Osteoblast (primary cell): ENCODE measurements around the gene ZNF124. TPM values are rescaled to one million over a fixed set of nuclear protein-coding genes. Genes with fewer than 3 reads are reported as not detected.
A peak's percentile ranks its signal among the peaks of the same experiment; 100 is the strongest.
"Not testable (repeated sequence)": the region's sequence is repeated elsewhere in the genome, so short reads cannot be mapped to it uniquely, and the experiment has no call there.

Experiments
- DNase-seq: peaks from one replicate; pipeline ENCODE4 v3.0.0; 2011; ENCODE audit warnings: low spot score, mixed read lengths; ENCODE audit not compliant: insufficient read length; ENCODE audit errors: missing footprints
- H2AFZ ChIP-seq: 2 replicates; pipeline ENCODE4 v1.6.0; 2011; ENCODE audit warnings: mild to moderate bottlenecking, low read length
- H3K27ac ChIP-seq: 2 replicates; pipeline ENCODE4 v1.5.1; 2011; ENCODE audit warnings: mild to moderate bottlenecking, low read depth, low read length, moderate library complexity
- H3K27me3 ChIP-seq: 2 replicates; pipeline ENCODE4 v1.6.0; 2012; ENCODE audit warnings: mild to moderate bottlenecking, control low read depth, inconsistent platforms, low read length, moderate library complexity; ENCODE audit not compliant: insufficient read depth
- H3K36me3 ChIP-seq: 2 replicates; pipeline ENCODE4 v1.5.1; 2011; ENCODE audit warnings: mild to moderate bottlenecking, low read length, control low read depth, moderate library complexity; ENCODE audit not compliant: insufficient read depth
- H3K4me1 ChIP-seq: 2 replicates; pipeline ENCODE4 v1.5.1; 2011; ENCODE audit warnings: mild to moderate bottlenecking, low read length, control low read depth, moderate library complexity; ENCODE audit not compliant: insufficient read depth
- H3K4me2 ChIP-seq: 2 replicates; pipeline ENCODE4 v1.6.0; 2011; ENCODE audit warnings: mild to moderate bottlenecking, low read length; ENCODE audit not compliant: insufficient read depth
- H3K4me3 ChIP-seq: fragments of 200-600 bp; sonication (generic); 3 replicates; pipeline ENCODE4 v1.5.1; 2012; ENCODE audit warnings: mild to moderate bottlenecking, low read length, inconsistent platforms; ENCODE audit not compliant: insufficient read depth
- H3K79me2 ChIP-seq: 2 replicates; pipeline ENCODE4 v1.6.0; 2012; ENCODE audit warnings: mild to moderate bottlenecking, low read length, control low read depth, inconsistent platforms; ENCODE audit not compliant: insufficient read depth
- H3K9me3 ChIP-seq: 2 replicates; pipeline ENCODE4 v1.5.1; 2011; ENCODE audit warnings: low read depth, low read length, control low read depth
- H4K20me1 ChIP-seq: 2 replicates; pipeline ENCODE4 v1.6.0; 2012; ENCODE audit warnings: mild to moderate bottlenecking, low read length, control low read depth; ENCODE audit not compliant: insufficient read depth
- CTCF ChIP-seq: IDR thresholded peaks from 2 replicates; pipeline ENCODE4 v1.5.1; 2011; ENCODE audit warnings: mild to moderate bottlenecking, low read depth, low read length, moderate library complexity; ENCODE audit errors: extremely low read depth
- total RNA-seq: library from RNA; depleted of rRNA; stranded (reverse); fragments of >200 nt; gene quantifications from 2 replicates; pipeline ENCODE4 v1.2.3, GENCODE V29; 2012

The ZNF124 gene
- total RNA-seq, 1 donor: 36.9 TPM

GRCh38 chr1:247146671-247147070 is 25.1 kb downstream of the ZNF124 start:
- TF ChIP-seq CTCF: peak; percentile 5
- DNase-seq: no peak
- Histone ChIP-seq H3K4me1 (no peaks in the 10 kb centered on the region), H3K79me2 (peaks cover 2% of the 10 kb centered on the region), H2AFZ (no peak overlapping the region), H4K20me1 (no peaks in the 10 kb centered on the region), H3K4me2 (no peak overlapping the region), H3K9me3 (peaks cover 3% of the 10 kb centered on the region), H3K36me3 (no peaks in the 10 kb centered on the region), H3K27me3 (no peaks in the 10 kb centered on the region), H3K4me3 (no peak overlapping the region), H3K27ac (no peak overlapping the region)

- Histone ChIP-seq H2AFZ (no peak overlapping the region), H3K27ac (no peak overlapping the region), H3K79me2 (peaks cover 8% of the 10 kb centered on the region), H3K36me3 (no peaks in the 10 kb centered on the region), H3K4me3 (no peak overlapping the region), H3K4me2 (no peak overlapping the region), H4K20me1 (no peaks in the 10 kb centered on the region), H3K27me3 (no peaks in the 10 kb centered on the region), H3K9me3 (peaks cover 3% of the 10 kb centered on the region), H3K4me1 (no peaks in the 10 kb centered on the region)
- no peak for DNase-seq
- TF ChIP-seq CTCF: no peak
Measured at GRCh38 chr1:247145279-247145678, 26.5 kb downstream of the ZNF124 start.

GRCh38 chr1:247139557-247139956 is 32.3 kb downstream of the ZNF124 start:
- H3K9me3 ChIP-seq, DNase-seq, H2AFZ ChIP-seq, H3K4me2 ChIP-seq, H3K36me3 ChIP-seq, H3K27me3 ChIP-seq, H3K4me3 ChIP-seq, H4K20me1 ChIP-seq, H3K27ac ChIP-seq, H3K4me1 ChIP-seq, H3K79me2 ChIP-seq: not testable (repeated sequence)

GRCh38 chr1:247131236-247131635 is 40.6 kb downstream of the ZNF124 start:
- TF ChIP-seq CTCF: no peak
- H3K27me3 ChIP-seq: no peaks in the 10 kb centered on the region

GRCh38 chr1:247127519-247128282 is 44.1 kb downstream of the ZNF124 start:
- not testable (repeated sequence) for DNase-seq, H3K79me2 ChIP-seq

More at GRCh38 chr1:247131236-247131635, 40.6 kb downstream of the ZNF124 start:
- H3K4me3 ChIP-seq: no peak overlapping the region
- H3K79me2 ChIP-seq: no peaks in the 10 kb centered on the region
- no peak overlapping the region for H2AFZ ChIP-seq
- H3K4me1 ChIP-seq: no peaks in the 10 kb centered on the region
- no peaks in the 10 kb centered on the region for H3K9me3 ChIP-seq
- H4K20me1 ChIP-seq: no peaks in the 10 kb centered on the region
- no peak for DNase-seq
- H3K4me2 ChIP-seq: no peak overlapping the region
- H3K27ac ChIP-seq: no peak overlapping the region
- no peaks in the 10 kb centered on the region for H3K36me3 ChIP-seq

GRCh38 chr1:247126601-247127000 is 45.2 kb downstream of the ZNF124 start:
- H3K79me2 ChIP-seq, H2AFZ ChIP-seq, H3K36me3 ChIP-seq, DNase-seq, H3K27ac ChIP-seq, H3K4me3 ChIP-seq, H3K4me1 ChIP-seq, H4K20me1 ChIP-seq, H3K27me3 ChIP-seq, H3K9me3 ChIP-seq, H3K4me2 ChIP-seq: not testable (repeated sequence)

More at GRCh38 chr1:247127519-247128282, 44.1 kb downstream of the ZNF124 start:
- not testable (repeated sequence) for H3K36me3 ChIP-seq, H3K4me3 ChIP-seq, H2AFZ ChIP-seq, H4K20me1 ChIP-seq, H3K4me1 ChIP-seq, H3K9me3 ChIP-seq, H3K27me3 ChIP-seq, H3K4me2 ChIP-seq, H3K27ac ChIP-seq

- not testable (repeated sequence) for H3K79me2 ChIP-seq, H3K4me2 ChIP-seq, H4K20me1 ChIP-seq, H3K4me1 ChIP-seq, H3K36me3 ChIP-seq, H3K9me3 ChIP-seq, H2AFZ ChIP-seq, DNase-seq, H3K27ac ChIP-seq, H3K4me3 ChIP-seq, H3K27me3 ChIP-seq
Measured at GRCh38 chr1:247126166-247126565, 45.7 kb downstream of the ZNF124 start.
